Skin epidermis (tissue), 12 donors: ENCODE measurements around the gene CPZ.

Experiments
- H3K27ac ChIP-seq, 21 experiments: fragments of 200-600 bp; sonication (generic) in 11 of 21; one replicate each; pipeline ENCODE4 v1.5.0; 2020; ENCODE audit warnings: mild to moderate bottlenecking in 3 of 21, inconsistent platforms in 2 of 21, moderate library complexity in 2 of 21
- H3K4me3 ChIP-seq, 7 experiments: fragments of 200-600 bp; sonication (generic) in 2 of 7; one replicate each; pipeline ENCODE4 v1.5.0; 2020; ENCODE audit warnings: inconsistent platforms in 2 of 7, mild to moderate bottlenecking in 2 of 7, moderate library complexity in 1 of 7

CPZ gene

DNA sequence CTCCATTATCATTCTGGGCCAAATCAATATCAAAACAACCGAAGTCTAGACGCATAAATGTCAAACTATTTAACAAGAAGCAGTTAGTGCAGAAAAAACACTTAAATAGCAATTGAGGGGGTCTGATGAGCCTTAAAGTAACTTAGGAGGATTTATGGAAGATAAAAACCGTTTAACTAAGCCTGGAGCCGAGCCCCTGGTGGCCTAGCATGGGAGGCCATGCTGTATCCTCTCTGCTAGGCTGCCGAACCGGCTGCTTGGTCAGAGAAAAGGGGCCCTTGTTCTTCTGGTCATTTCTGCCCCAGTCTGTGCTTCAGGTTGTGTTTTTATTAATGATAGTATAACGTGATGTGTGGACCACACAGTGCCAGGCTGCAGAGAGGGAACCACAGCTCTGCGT is 72.4 kb downstream of the CPZ start:
- H3K4me3 ChIP-seq = no peak overlapping the region
- no peak overlapping the region for H3K27ac ChIP-seq

DNA sequence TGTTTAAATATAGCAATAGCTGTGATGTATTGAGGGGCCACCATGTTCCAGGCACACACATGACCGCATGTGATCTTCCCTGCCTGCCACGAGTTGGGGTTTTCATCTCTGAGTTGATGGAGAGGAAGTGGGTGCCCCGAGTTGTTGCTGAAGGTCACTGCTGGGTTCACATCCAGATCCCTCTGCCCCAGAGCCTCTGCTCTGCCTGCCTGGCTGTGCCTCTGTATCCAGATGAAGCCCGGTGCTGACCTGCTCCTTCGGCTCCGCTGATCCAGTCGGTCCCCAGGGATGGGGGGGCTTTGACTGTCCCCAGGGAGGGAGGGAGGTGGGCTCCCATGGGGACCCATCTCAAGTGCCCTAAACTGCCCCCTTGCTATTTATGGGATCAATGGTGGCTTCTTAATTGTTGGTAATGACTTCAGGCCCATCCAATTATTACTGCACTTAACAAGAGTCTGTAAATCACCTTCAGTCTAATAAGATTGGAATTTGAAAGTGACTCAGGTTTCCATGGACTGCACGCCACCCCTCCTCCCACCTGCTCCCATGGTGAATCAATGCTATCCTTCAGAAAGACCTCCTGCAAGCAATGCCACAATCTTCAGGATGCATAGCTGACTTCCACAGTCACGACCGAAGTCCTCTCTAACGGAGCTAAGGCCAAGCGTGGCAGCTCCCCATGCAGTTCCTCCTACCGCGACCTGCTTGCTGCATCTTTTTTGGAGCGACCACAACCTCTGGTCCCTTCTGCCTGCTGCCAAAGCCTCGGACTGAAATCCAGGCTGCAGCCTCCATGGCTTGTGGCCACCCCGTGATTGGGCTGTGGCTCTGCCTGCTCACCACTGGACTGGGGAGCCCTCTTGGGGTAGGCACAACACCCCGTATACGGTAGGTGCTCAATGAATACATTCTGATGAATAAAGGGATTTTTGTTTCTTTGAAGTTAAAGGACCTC is 73.1 kb downstream of the CPZ start:
- Histone ChIP-seq H3K4me3 (no peak overlapping the region), H3K27ac (no peak overlapping the region)

DNA sequence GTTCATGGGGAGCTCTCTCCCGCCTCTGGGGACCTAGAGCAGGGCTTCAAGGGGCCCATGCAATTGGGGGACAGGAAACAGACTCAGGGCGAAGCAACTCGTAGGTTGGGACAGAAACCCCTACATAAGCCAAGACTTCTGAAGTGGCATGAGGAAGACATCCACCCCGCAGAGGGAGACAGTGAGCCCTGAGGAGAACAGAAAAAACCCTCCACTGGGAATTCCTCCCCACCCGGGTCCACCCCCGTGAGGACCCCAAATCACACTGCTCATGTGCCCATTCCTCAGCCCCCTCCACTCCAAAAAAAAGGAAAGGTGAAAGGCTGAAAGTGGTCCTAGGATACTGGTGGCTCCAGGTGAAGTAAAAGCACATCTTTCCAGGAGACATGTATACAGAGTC is 74.0 kb downstream of the CPZ start:
- Histone ChIP-seq H3K27ac (no peak overlapping the region), H3K4me3 (no peak overlapping the region)
